ENCODE results near the gene TRMT10A. TPM values are rescaled to one million over a fixed set of nuclear protein-coding genes. Genes with fewer than 3 reads are reported as not detected.

The TRMT10A gene
- total RNA-seq, 1 experiment from 2014 or later = 4.6 TPM

GRCh38 chr4:99507349-99507748, 56.5 kb downstream of the TRMT10A start:
- Histone ChIP-seq H2AFZ (ENCODE audit: low read length) (no peak overlapping the region), H2BK15ac (ENCODE audit: low read depth, low read length) (no peak overlapping the region), H3K14ac (ENCODE audit: insufficient read depth, low read length) (no peak overlapping the region), H3K4me1 (ENCODE audit: insufficient read depth, low read length) (no peaks in the 10 kb centered on the region), H4K91ac (ENCODE audit: insufficient read length, low read depth, low read length) (no peak overlapping the region), H3K4me2 (ENCODE audit: insufficient read depth, insufficient read length, low read length) (no peak overlapping the region), H3K27me3 (ENCODE audit: insufficient read depth, low read length) (no peaks in the 10 kb centered on the region), H4K20me1 (ENCODE audit: control insufficient read depth, insufficient read depth, insufficient read length) (no peaks in the 10 kb centered on the region), H3K9me3 (ENCODE audit: control insufficient read depth, low read depth, low read length) (no peaks in the 10 kb centered on the region), H3K27ac (ENCODE audit: insufficient read length, low read depth, low read length) (no peak overlapping the region), H3K23ac (ENCODE audit: insufficient read length, low read depth, low read length) (no peak overlapping the region), H3K18ac (ENCODE audit: insufficient read length, low read depth, low read length) (no peak overlapping the region), H2AK5ac (ENCODE audit: insufficient read length, low read length) (no peak overlapping the region), H3K4ac (ENCODE audit: low read depth, low read length) (no peak overlapping the region), H2BK12ac (ENCODE audit: insufficient read length, low read depth, low read length) (no peak overlapping the region), H3T11ph (ENCODE audit: low read length) (no peak overlapping the region), H4K8ac (replicated peaks; ENCODE audit: insufficient read length, low read depth, low read length) (no peak overlapping the region), H3K23me2 (ENCODE audit: insufficient read length, low read depth, low read length, poor library complexity, severe bottlenecking) (no peaks in the 10 kb centered on the region), H2BK120ac (ENCODE audit: low read depth, low read length, poor library complexity, severe bottlenecking) (no peak overlapping the region), H4K5ac (ENCODE audit: insufficient read length, low read depth, low read length) (no peak overlapping the region), H3K79me2 (ENCODE audit: insufficient read depth, low read length) (no peaks in the 10 kb centered on the region), H2BK5ac (ENCODE audit: insufficient read length, low read length) (no peak overlapping the region), H3K56ac (ENCODE audit: insufficient read length, low read depth, low read length) (no peak overlapping the region), H2BK20ac (ENCODE audit: low read depth, low read length, poor library complexity, severe bottlenecking) (no peak overlapping the region), H3K9ac (ENCODE audit: extremely low read depth, insufficient read length, low read length) (no peak overlapping the region), H3K79me1 (ENCODE audit: insufficient read depth, low read depth, low read length, poor library complexity, severe bottlenecking) (no peaks in the 10 kb centered on the region)
- Mint-ChIP-seq H3K27me3 (ENCODE audit: low read depth) (no peaks in the 10 kb centered on the region; the same call in 1 of the 2 replicates), H3K4me1 (peaks cover 10% of the 10 kb centered on the region in 2 experiments), H3K4me3 (no peak overlapping the region), H3K36me3 (ENCODE audit: insufficient read depth in 1 of 3, low read depth in 3 of 3) (peaks cover 0 to 4% (median 0%) of the 10 kb centered on the region in 3 experiments; a peak in 2 of 7 replicates), H3K9me3 (peaks cover 0 to 10% of the 10 kb centered on the region in 2 experiments; a peak in 3 of 5 replicates), H3K27ac (no peak overlapping the region)
- DNase-seq = no peak
- no CpG with 5 or more reads among the region's 1 CpG for WGBS (ENCODE audit: extremely low coverage, insufficient read length, low lambda C conversion rate)
- no peak for TF ChIP-seq CTCF (conservative IDR thresholded peaks at IDR 0.05)

Measured in H9 (cell line).